RWPE2 (cell line): ENCODE data around the gene ARPP21.

Experiments used
- ATAC-seq: fragments of 200-7000 bp; cut with Tn5 transposase; 3 replicates; pipeline ENCODE4 v1.9.1; 2021; ENCODE audit warnings: low read depth
- DNase-seq: peaks from one replicate; pipeline ENCODE4 v3.0.0-alpha.2; 2020; ENCODE audit warnings: low spot score
- H3K27ac ChIP-seq: fragments of 450-650 bp; 2 replicates; pipeline ENCODE4 v1.5.1; 2017; ENCODE audit warnings: mild to moderate bottlenecking; ENCODE audit not compliant: poor library complexity, severe bottlenecking
- H3K27me3 ChIP-seq: fragments of 250-450 bp; sonication (Bioruptor Pico); 2 replicates; pipeline ENCODE4 v1.5.1; 2021; ENCODE audit warnings: mild to moderate bottlenecking, moderate library complexity; ENCODE audit not compliant: insufficient read depth, poor library complexity, severe bottlenecking
- H3K36me3 ChIP-seq: fragments of 250-450 bp; sonication (Bioruptor Pico); 2 replicates; pipeline ENCODE4 v1.5.1; 2020; ENCODE audit warnings: low read depth, mild to moderate bottlenecking, moderate library complexity
- H3K4me1 ChIP-seq: fragments of 250-450 bp; sonication (Bioruptor Pico); 2 replicates; pipeline ENCODE4 v1.5.1; 2021; ENCODE audit warnings: mild to moderate bottlenecking, moderate library complexity; ENCODE audit not compliant: insufficient read depth, poor library complexity, severe bottlenecking
- H3K4me3 ChIP-seq: fragments of 250-450 bp; sonication (Bioruptor Pico); 2 replicates; pipeline ENCODE4 v1.5.1; 2021; ENCODE audit warnings: mild to moderate bottlenecking, moderate library complexity; ENCODE audit not compliant: severe bottlenecking
- H3K9me3 ChIP-seq: fragments of 250-450 bp; sonication (Bioruptor Pico); 2 replicates; pipeline ENCODE4 v1.5.1; 2021; ENCODE audit warnings: mild to moderate bottlenecking, moderate library complexity; ENCODE audit not compliant: severe bottlenecking
- CTCF ChIP-seq: fragments of 450-650 bp; IDR thresholded peaks from one replicate; pipeline ENCODE4 v1.5.1; 2017; ENCODE audit warnings: mild to moderate bottlenecking, moderate library complexity; ENCODE audit not compliant: poor library complexity, severe bottlenecking

ARPP21 gene

GRCh38 chr3:35723480-35724097, 84.3 kb downstream of the ARPP21 start:
- no peaks in the 10 kb centered on the region for H3K9me3 ChIP-seq
- H3K4me1 ChIP-seq = no peaks in the 10 kb centered on the region
- no peak overlapping the region for H3K4me3 ChIP-seq
- DNase-seq (no peak), ATAC-seq (no peak)
- no peaks in the 10 kb centered on the region for H3K36me3 ChIP-seq
- no peak overlapping the region for H3K27ac ChIP-seq
- no peak for TF ChIP-seq CTCF
- no peaks in the 10 kb centered on the region for H3K27me3 ChIP-seq

- no peak for DNase-seq
- no peaks in the 10 kb centered on the region for H3K4me1 ChIP-seq
- no peak for ATAC-seq
- TF ChIP-seq CTCF = no peak
- H3K4me3 ChIP-seq = no peak overlapping the region
- H3K27me3 ChIP-seq = no peaks in the 10 kb centered on the region
- no peak overlapping the region for H3K27ac ChIP-seq
- H3K9me3 ChIP-seq = no peaks in the 10 kb centered on the region
- no peaks in the 10 kb centered on the region for H3K36me3 ChIP-seq
Measured at GRCh38 chr3:35724106-35724505, 84.8 kb downstream of the ARPP21 start.

- Histone ChIP-seq H3K36me3 (no peaks in the 10 kb centered on the region), H3K27me3 (no peaks in the 10 kb centered on the region), H3K9me3 (no peaks in the 10 kb centered on the region), H3K27ac (no peak overlapping the region), H3K4me1 (no peaks in the 10 kb centered on the region), H3K4me3 (no peak overlapping the region)
- DNase-seq = no peak
- ATAC-seq = peak; percentile 62
- no peak for TF ChIP-seq CTCF
Measured at GRCh38 chr3:35727179-35727578, 87.9 kb downstream of the ARPP21 start.

GRCh38 chr3:35733341-35733740, 94.0 kb downstream of the ARPP21 start:
- no peak for ATAC-seq
- no peak for DNase-seq
- no peaks in the 10 kb centered on the region for H3K4me1 ChIP-seq
- no peak overlapping the region for H3K27ac ChIP-seq
- no peak for TF ChIP-seq CTCF
- no peak overlapping the region for H3K4me3 ChIP-seq
- H3K9me3 ChIP-seq = no peaks in the 10 kb centered on the region
- H3K27me3 ChIP-seq = no peaks in the 10 kb centered on the region
- H3K36me3 ChIP-seq = no peaks in the 10 kb centered on the region

GRCh38 chr3:35733864-35734263, 94.5 kb downstream of the ARPP21 start:
- no peak for DNase-seq
- no peaks in the 10 kb centered on the region for H3K27me3 ChIP-seq
- no peaks in the 10 kb centered on the region for H3K9me3 ChIP-seq
- no peak overlapping the region for H3K4me3 ChIP-seq
- no peak overlapping the region for H3K27ac ChIP-seq
- no peaks in the 10 kb centered on the region for H3K36me3 ChIP-seq
- no peak for TF ChIP-seq CTCF
- H3K4me1 ChIP-seq = no peaks in the 10 kb centered on the region
- ATAC-seq = no peak
